HCT116 (cell line): ENCODE results near the gene ENOX1. TPM values are rescaled to one million over a fixed set of nuclear protein-coding genes. Genes with fewer than 3 reads are reported as not detected.

Experiments used
- ATAC-seq: fragments of 200-7000 bp; cut with Tn5 transposase; 2 replicates; pipeline ENCODE4 v1.9.1; 2020; ENCODE audit warnings: mild to moderate bottlenecking, moderate library complexity
- BruUV-seq: library from RNA; stranded (reverse); fragments of 400-500 nt; replicated peaks from 2 replicates; lab custom pipeline; 2021; lab: Mats Ljungman, UMichigan
- CTCF ChIA-PET: fragments of 300-600 bp; sonication (Branson Sonifier 250); formaldehyde crosslinking; loops from one replicate; lab custom pipeline; 2021; ENCODE audit warnings: antibody characterized with exemption; lab: Charles Lee
- POLR2A ChIA-PET: fragments of 300-600, 350-600 bp; sonication (Branson Sonifier 250); formaldehyde crosslinking; loops from one replicate; lab custom pipeline; 2021; ENCODE audit warnings: antibody characterized with exemption; lab: Charles Lee
- RAD21 ChIA-PET, 2 experiments: fragments of 300-600 bp; sonication (Branson Sonifier 250); formaldehyde crosslinking; loops; one replicate each; lab custom pipeline; 2023; ENCODE audit warnings: low total read pairs in 2 of 2; ENCODE audit not compliant: uncharacterized antibody in 2 of 2, unreplicated experiment in 2 of 2, low non-redundant PET in 1 of 2; lab: Charles Lee
- DNase-seq: peaks from one replicate; pipeline ENCODE4 v3.0.0-alpha.2; 2010; ENCODE audit warnings: low read depth, low spot score
- H2AFZ ChIP-seq: fragments of 200-600 bp; shearing (Covaris generic), sonication (generic); 2 replicates; pipeline ENCODE4 v1.6.1; 2017; ENCODE audit warnings: low read depth, mixed run types, mixed read lengths, antibody characterized with exemption, low read length; ENCODE audit not compliant: poor library complexity, severe bottlenecking
- H3K27ac ChIP-seq: 2 replicates; pipeline ENCODE4 v1.5.1; 2012; ENCODE audit warnings: low read depth, low read length
- H3K27me3 ChIP-seq: fragments of 200-600 bp; sonication (generic); 2 replicates; pipeline ENCODE4 v1.6.1; 2016; ENCODE audit warnings: mixed run types, low read length, mixed read lengths; ENCODE audit not compliant: insufficient read depth
- H3K36me3 ChIP-seq, 2 experiments: fragments of 200-500 bp in 1 of 2; fragments of 200-600 bp in 1 of 2; sonication (Bioruptor generic) in 1 of 2; sonication (generic) in 1 of 2; 2 replicates each; pipeline versions ENCODE4 v1.5.1 to v1.6.1; 2014 to 2016; ENCODE audit warnings: low read length in 2 of 2, inconsistent platforms in 1 of 2, mixed read lengths in 1 of 2, mixed run types in 1 of 2; ENCODE audit not compliant: insufficient read depth in 2 of 2, control insufficient read depth in 1 of 2
- H3K4me1 ChIP-seq, 2 experiments: fragments of 200-600 bp in 1 of 2; sonication (generic) in 1 of 2; 2 replicates each; pipeline versions ENCODE4 v1.5.1 to v1.6.1; 2012 to 2017; ENCODE audit warnings: low read length in 2 of 2, inconsistent platforms in 1 of 2, mild to moderate bottlenecking in 1 of 2, mixed read lengths in 1 of 2, mixed run types in 1 of 2, moderate library complexity in 1 of 2; ENCODE audit not compliant: insufficient read depth in 2 of 2, control insufficient read depth in 1 of 2
- H3K4me2 ChIP-seq: fragments of 200-600 bp; sonication (generic); 2 replicates; pipeline ENCODE4 v1.6.1; 2017; ENCODE audit warnings: mixed run types, low read length, mixed read lengths
- H3K4me3 ChIP-seq, 2 experiments: fragments of 200-600 bp in 1 of 2; sonication (generic) in 1 of 2; replicated peaks in 1 of 2; 2 replicates each; pipeline ENCODE4 v1.5.1; 2011 to 2016; ENCODE audit warnings: low read length in 2 of 2, control low read depth in 1 of 2, low read depth in 1 of 2, mild to moderate bottlenecking in 1 of 2, mixed read lengths in 1 of 2, mixed run types in 1 of 2
- H3K79me2 ChIP-seq: fragments of 200-600 bp; sonication (generic); 2 replicates; pipeline ENCODE4 v1.6.1; 2017; ENCODE audit warnings: mild to moderate bottlenecking, mixed run types, low read length, moderate library complexity, mixed read lengths; ENCODE audit not compliant: insufficient read depth
- H3K9ac ChIP-seq: fragments of 200-600 bp; sonication (generic); 2 replicates; pipeline ENCODE4 v1.6.1; 2016; ENCODE audit warnings: low read length, mixed read lengths
- H3K9me2 ChIP-seq: fragments of 200-600 bp; sonication (generic), shearing (Covaris generic); 2 replicates; pipeline ENCODE4 v1.6.1; 2017; ENCODE audit warnings: mixed run types, mild to moderate bottlenecking, moderate library complexity; ENCODE audit not compliant: insufficient read depth
- H3K9me3 ChIP-seq, 2 experiments: fragments of 200-500 bp in 1 of 2; fragments of 200-600 bp in 1 of 2; sonication (Bioruptor generic) in 1 of 2; sonication (generic) in 1 of 2; 2 replicates each; pipeline ENCODE4 v1.6.1; 2014 to 2017; ENCODE audit warnings: low read length in 2 of 2, mixed read lengths in 2 of 2, inconsistent platforms in 1 of 2, low read depth in 1 of 2, mild to moderate bottlenecking in 1 of 2, mixed run types in 1 of 2, moderate library complexity in 1 of 2; ENCODE audit not compliant: control insufficient read depth in 1 of 2, insufficient read depth in 1 of 2
- H4K20me1 ChIP-seq: fragments of 200-600 bp; sonication (generic), shearing (Covaris generic); 2 replicates; pipeline ENCODE4 v1.6.1; 2017; ENCODE audit warnings: mixed run types, mild to moderate bottlenecking, moderate library complexity; ENCODE audit not compliant: insufficient read depth
- CBX3 ChIP-seq: IDR thresholded peaks from 2 replicates; pipeline ENCODE4 v1.6.1; 2012; ENCODE audit warnings: low read depth
- EZH2 ChIP-seq: fragments of 200-600 bp; sonication (generic); IDR thresholded peaks from 2 replicates; pipeline ENCODE4 v1.6.1; 2017; ENCODE audit warnings: antibody characterized with exemption, mixed run types
- FOSL1 ChIP-seq: IDR thresholded peaks from 2 replicates; pipeline ENCODE4 v1.6.1; 2012; ENCODE audit warnings: low read depth
- POLR2A ChIP-seq: IDR thresholded peaks from 2 replicates; pipeline ENCODE4 v1.7.0; 2011; ENCODE audit warnings: borderline replicate concordance; ENCODE audit not compliant: insufficient read depth, insufficient read length; ENCODE audit errors: extremely low read depth
- POLR2AphosphoS5 ChIP-seq: IDR thresholded peaks from 2 replicates; pipeline ENCODE4 v1.6.1; 2011; ENCODE audit warnings: mild to moderate bottlenecking, low read depth, low read length, moderate library complexity
- RAD21 ChIP-seq: IDR thresholded peaks from 2 replicates; pipeline ENCODE4 v1.6.1; 2012; ENCODE audit warnings: low read depth, mild to moderate bottlenecking
- SIN3A ChIP-seq: IDR thresholded peaks from 2 replicates; pipeline ENCODE4 v1.6.1; 2012; ENCODE audit warnings: low read depth
- SRF ChIP-seq: IDR thresholded peaks from 2 replicates; pipeline ENCODE4 v1.6.1; 2012; ENCODE audit warnings: low read depth
- ZNF274 ChIP-seq: fragments of 200-500 bp; sonication (Bioruptor generic); IDR thresholded peaks from 2 replicates; pipeline ENCODE4 v1.6.1; 2014; ENCODE audit warnings: mild to moderate bottlenecking, low read depth, low read length, inconsistent platforms
- intact Hi-C: fragments of 100-400 bp; cut with micrococcal nuclease; formaldehyde crosslinking; loops from 2 replicates; pipeline ENCODE4 v1.10.0; 2022
- total RNA-seq: library from RNA; stranded (reverse); gene quantifications from one replicate; pipeline ENCODE4 v1.2.1, GENCODE V29; 2021; ENCODE audit not compliant: unreplicated experiment
- TF ChIP-seq, protein P1 (sequence below): IDR thresholded peaks from 2 replicates; pipeline ENCODE4 v1.6.1; 2012; ENCODE audit warnings: low read depth
- TF ChIP-seq, protein P2 (sequence below): IDR thresholded peaks from 2 replicates; pipeline ENCODE4 v1.6.1; 2012
- TF ChIP-seq, protein P3 (sequence below), 3 experiments: fragments of 200-600 bp in 1 of 3; sonication (generic) in 1 of 3; IDR thresholded peaks in 2 of 3; conservative IDR thresholded peaks in 1 of 3; 2 replicates each; pipeline ENCODE4 v1.5.1; 2012 to 2017; ENCODE audit warnings: low read depth in 2 of 3, low read length in 2 of 3, antibody characterized with exemption in 1 of 3, borderline replicate concordance in 1 of 3, control low read depth in 1 of 3, mild to moderate bottlenecking in 1 of 3, mixed read lengths in 1 of 3, mixed run types in 1 of 3, moderate library complexity in 1 of 3; ENCODE audit not compliant: insufficient read depth in 1 of 3
- TF ChIP-seq, protein P4 (sequence below): IDR thresholded peaks from 2 replicates; pipeline ENCODE4 v1.6.1; 2012

The ENOX1 gene
- total RNA-seq, 1 experiment from 2014 or later, result 4.5 TPM

DNA sequence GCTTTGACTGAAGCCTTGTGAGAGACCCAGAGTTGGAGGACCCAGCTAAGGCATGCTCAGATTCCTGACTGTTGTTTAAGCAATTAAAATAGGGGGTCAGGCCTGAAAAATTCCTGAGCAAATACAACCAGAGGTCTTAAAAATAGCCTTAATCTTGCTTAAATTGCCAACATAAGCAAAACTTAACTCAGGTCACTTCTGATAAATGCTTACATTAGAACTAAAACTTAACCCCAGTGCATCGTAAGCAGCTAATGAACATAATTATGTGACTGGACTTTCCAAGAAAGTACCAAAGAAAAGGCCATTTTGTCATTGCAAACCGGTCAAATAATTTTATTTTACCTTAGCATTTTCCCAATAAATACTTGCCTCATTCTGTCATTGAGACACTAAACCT lies 294.5 kb downstream of the ENOX1 start:
- no peak overlapping the region for H3K4me2 ChIP-seq
- CTCF ChIA-PET, result no interaction called here
- no peaks in the 10 kb centered on the region for H3K4me1 ChIP-seq
- intact Hi-C loops, result no loop called here
- no peaks in the 10 kb centered on the region for H3K27me3 ChIP-seq
- BruUV-seq, result no TSS peak
- TF ChIP-seq POLR2AphosphoS5, result no peak
- no peak for TF ChIP-seq CBX3
- TF ChIP-seq SRF, result no peak
- no peak for TF ChIP-seq FOSL1
- TF ChIP-seq, protein P1, sequence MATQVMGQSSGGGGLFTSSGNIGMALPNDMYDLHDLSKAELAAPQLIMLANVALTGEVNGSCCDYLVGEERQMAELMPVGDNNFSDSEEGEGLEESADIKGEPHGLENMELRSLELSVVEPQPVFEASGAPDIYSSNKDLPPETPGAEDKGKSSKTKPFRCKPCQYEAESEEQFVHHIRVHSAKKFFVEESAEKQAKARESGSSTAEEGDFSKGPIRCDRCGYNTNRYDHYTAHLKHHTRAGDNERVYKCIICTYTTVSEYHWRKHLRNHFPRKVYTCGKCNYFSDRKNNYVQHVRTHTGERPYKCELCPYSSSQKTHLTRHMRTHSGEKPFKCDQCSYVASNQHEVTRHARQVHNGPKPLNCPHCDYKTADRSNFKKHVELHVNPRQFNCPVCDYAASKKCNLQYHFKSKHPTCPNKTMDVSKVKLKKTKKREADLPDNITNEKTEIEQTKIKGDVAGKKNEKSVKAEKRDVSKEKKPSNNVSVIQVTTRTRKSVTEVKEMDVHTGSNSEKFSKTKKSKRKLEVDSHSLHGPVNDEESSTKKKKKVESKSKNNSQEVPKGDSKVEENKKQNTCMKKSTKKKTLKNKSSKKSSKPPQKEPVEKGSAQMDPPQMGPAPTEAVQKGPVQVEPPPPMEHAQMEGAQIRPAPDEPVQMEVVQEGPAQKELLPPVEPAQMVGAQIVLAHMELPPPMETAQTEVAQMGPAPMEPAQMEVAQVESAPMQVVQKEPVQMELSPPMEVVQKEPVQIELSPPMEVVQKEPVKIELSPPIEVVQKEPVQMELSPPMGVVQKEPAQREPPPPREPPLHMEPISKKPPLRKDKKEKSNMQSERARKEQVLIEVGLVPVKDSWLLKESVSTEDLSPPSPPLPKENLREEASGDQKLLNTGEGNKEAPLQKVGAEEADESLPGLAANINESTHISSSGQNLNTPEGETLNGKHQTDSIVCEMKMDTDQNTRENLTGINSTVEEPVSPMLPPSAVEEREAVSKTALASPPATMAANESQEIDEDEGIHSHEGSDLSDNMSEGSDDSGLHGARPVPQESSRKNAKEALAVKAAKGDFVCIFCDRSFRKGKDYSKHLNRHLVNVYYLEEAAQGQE, result no peak
- TF ChIP-seq EZH2, result no peak
- TF ChIP-seq POLR2A, result no peak
- TF ChIP-seq, protein P2, sequence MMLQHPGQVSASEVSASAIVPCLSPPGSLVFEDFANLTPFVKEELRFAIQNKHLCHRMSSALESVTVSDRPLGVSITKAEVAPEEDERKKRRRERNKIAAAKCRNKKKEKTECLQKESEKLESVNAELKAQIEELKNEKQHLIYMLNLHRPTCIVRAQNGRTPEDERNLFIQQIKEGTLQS, result no peak
- TF ChIP-seq, protein P3, sequence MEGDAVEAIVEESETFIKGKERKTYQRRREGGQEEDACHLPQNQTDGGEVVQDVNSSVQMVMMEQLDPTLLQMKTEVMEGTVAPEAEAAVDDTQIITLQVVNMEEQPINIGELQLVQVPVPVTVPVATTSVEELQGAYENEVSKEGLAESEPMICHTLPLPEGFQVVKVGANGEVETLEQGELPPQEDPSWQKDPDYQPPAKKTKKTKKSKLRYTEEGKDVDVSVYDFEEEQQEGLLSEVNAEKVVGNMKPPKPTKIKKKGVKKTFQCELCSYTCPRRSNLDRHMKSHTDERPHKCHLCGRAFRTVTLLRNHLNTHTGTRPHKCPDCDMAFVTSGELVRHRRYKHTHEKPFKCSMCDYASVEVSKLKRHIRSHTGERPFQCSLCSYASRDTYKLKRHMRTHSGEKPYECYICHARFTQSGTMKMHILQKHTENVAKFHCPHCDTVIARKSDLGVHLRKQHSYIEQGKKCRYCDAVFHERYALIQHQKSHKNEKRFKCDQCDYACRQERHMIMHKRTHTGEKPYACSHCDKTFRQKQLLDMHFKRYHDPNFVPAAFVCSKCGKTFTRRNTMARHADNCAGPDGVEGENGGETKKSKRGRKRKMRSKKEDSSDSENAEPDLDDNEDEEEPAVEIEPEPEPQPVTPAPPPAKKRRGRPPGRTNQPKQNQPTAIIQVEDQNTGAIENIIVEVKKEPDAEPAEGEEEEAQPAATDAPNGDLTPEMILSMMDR (IDR thresholded peaks at IDR 0.05 in 2 of 3, conservative IDR thresholded peaks at IDR 0.05 in 1 of 3; ENCODE audit: borderline replicate concordance in 1 of 3, insufficient read depth in 1 of 3, low read depth in 2 of 3, low read length in 2 of 3), result no peak
- TF ChIP-seq, protein P4, sequence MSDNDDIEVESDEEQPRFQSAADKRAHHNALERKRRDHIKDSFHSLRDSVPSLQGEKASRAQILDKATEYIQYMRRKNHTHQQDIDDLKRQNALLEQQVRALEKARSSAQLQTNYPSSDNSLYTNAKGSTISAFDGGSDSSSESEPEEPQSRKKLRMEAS, result no peak
- TF ChIP-seq RAD21, result no peak
- no peak for TF ChIP-seq SIN3A
- TF ChIP-seq ZNF274, result no peak
- TF ChIP-seq, all 23 proteins: peak for 0
- H3K9ac ChIP-seq, result no peak overlapping the region
- DNase-seq, result no peak
- no peaks in the 10 kb centered on the region for H3K36me3 ChIP-seq
- no peak overlapping the region for H2AFZ ChIP-seq
- ChIA-PET RAD21 (no interaction called here), POLR2A (no interaction called here)
- H3K79me2 ChIP-seq, result no peaks in the 10 kb centered on the region
- H3K4me3 ChIP-seq, result no peak overlapping the region
- H3K9me2 ChIP-seq, result no peaks in the 10 kb centered on the region
- no peaks in the 10 kb centered on the region for H4K20me1 ChIP-seq
- no peak overlapping the region for H3K27ac ChIP-seq
- no peaks in the 10 kb centered on the region for H3K9me3 ChIP-seq
- ATAC-seq, result no peak
